Ovary (tissue), 10 donors: Measurements from ENCODE around the gene SPATA21. TPM values are rescaled to one million over a fixed set of nuclear protein-coding genes. Genes with fewer than 3 reads are reported as not detected.
"Not testable (repeated sequence)": the region's sequence is repeated elsewhere in the genome, so short reads cannot be mapped to it uniquely, and the experiment has no call there.

Experiments
- DNase-seq, 5 donors: peaks; one replicate each; pipeline ENCODE4 v3.0.0-alpha.2; 2019 to 2020
- H3K27ac ChIP-seq, 2 donors: fragments of 200-600 bp; one replicate each; pipeline versions ENCODE4 v1.5.1 to v1.8.0; 2019 to 2022
- H3K27me3 ChIP-seq: fragments of 200-600 bp; one replicate; pipeline ENCODE4 v1.8.0; 2022
- H3K36me3 ChIP-seq: fragments of 200-600 bp; sonication (generic); one replicate; pipeline ENCODE4 v1.5.1; 2019
- H3K4me1 ChIP-seq: one replicate; pipeline ENCODE4 v1.8.1; 2013; ENCODE audit warnings: mild to moderate bottlenecking, moderate library complexity; ENCODE audit not compliant: insufficient read depth
- H3K4me3 ChIP-seq: fragments of 200-600 bp; sonication (generic); one replicate; pipeline ENCODE4 v1.5.1; 2017
- H3K9me3 ChIP-seq, 2 donors: fragments of 200-600 bp in 1 of 2; sonication (generic) in 1 of 2; one replicate each; pipeline versions ENCODE4 v1.5.1 to v1.8.1; 2013 to 2019; ENCODE audit warnings: mild to moderate bottlenecking in 1 of 2, moderate library complexity in 1 of 2
- CTCF ChIP-seq, 3 donors: fragments of 450-650 bp in 2 of 3; fragments of 200-600 bp in 1 of 3; IDR thresholded peaks; one replicate each; pipeline versions ENCODE4 v1.5.1 to v1.8.0; 2016 to 2022; ENCODE audit warnings: antibody characterized with exemption in 3 of 3, mild to moderate bottlenecking in 1 of 3
- EP300 ChIP-seq: sonication (generic); formaldehyde crosslinking; IDR thresholded peaks from one replicate; pipeline ENCODE4 v1.6.1; 2017; ENCODE audit warnings: antibody characterized with exemption
- POLR2A ChIP-seq: fragments of 450-650 bp; IDR thresholded peaks from one replicate; pipeline ENCODE4 v1.6.1; 2017; ENCODE audit warnings: antibody characterized with exemption, mild to moderate bottlenecking, moderate library complexity
- WGBS, 3 donors: extraction: QIAGEN DNeasy Blood & Tissue Kit in 1 of 3; methylation state at CpG; one replicate each; pipeline versions ENCODE4 v1.1.5 to v1.1.7; 2013 to 2017; 5-methylcytosine and 5-hydroxymethylcytosine counted together
- intact Hi-C, 4 donors: fragments of 100-400 bp; cut with DNase I; formaldehyde crosslinking; loops; one replicate each; pipeline versions ENCODE4 v1.11.0 to v1.15.1; 2022 to 2023
- long read RNA-seq, 3 donors: library from polyadenylated mRNA in 2 of 3; unstranded in 2 of 3; transcript quantifications; one replicate each; pipeline ENCODE4 v2.0.0 and lab custom pipeline, GENCODE V29; 2021 to 2026
- polyA plus RNA-seq, 2 donors: library from polyadenylated mRNA; stranded (reverse); fragments of 200-250 nt in 1 of 2; fragments of 350-450 nt in 1 of 2; fragmentation: Illumina TruSeq in 1 of 2; extraction: RNeasy Lipid Tissue Mini Kit (QIAGEN cat#74804) in 1 of 2; gene quantifications; one replicate each; pipeline ENCODE4 v1.2.3, GENCODE V29; 2013 to 2014
- total RNA-seq, 7 donors: library from RNA; depleted of rRNA in 2 of 7; stranded (reverse); fragments of >200 nt in 2 of 7; fragmentation: NEBNext Ultra II Directional in 3 of 7; extraction: Animal tissue kit (Norgen Biotek cat#: 25700) in 3 of 7; gene quantifications; one replicate each; pipeline versions ENCODE4 v1.1.0 to v1.2.4, GENCODE V29; 2016 to 2023
- donor health status: DM: no; HTN: no; CAD: no; lungs with moderate emphysema.
- donor health status: DM: no; HTN: no; CAD: no.
- donor health status: Bipolar disorder and iron deficiency.
- donor health status: DM: yes; HTN: yes; CAD: no.
- donor health status: DM: no; HTN: no; CAD: no.
- donor health status: DM: yes; HTN: yes; CAD: no.

Gene SPATA21
- total RNA-seq (not detected), polyA plus RNA-seq (under 1 TPM in 1 of 2 donors, not detected in 1; 0.17 TPM)
- long read RNA-seq, donor 1, partial matches to known transcripts, result 0 of 3 reads
- long read RNA-seq, donor 1, other reads (novel, unspliced or antisense), result 3 of 3 reads
- long read RNA-seq, donor 2, partial matches to known transcripts, result 123 of 123 reads
- long read RNA-seq, donor 2, other reads (novel, unspliced or antisense), result 0 of 123 reads
- long read RNA-seq, donor 3, partial matches to known transcripts, result 0 of 4 reads
- long read RNA-seq, donor 3, other reads (novel, unspliced or antisense), result 4 of 4 reads

- H3K4me3 ChIP-seq, result no peak within 1 kb of the TSS
- peaks cover 2% of the 10 kb centered on the region for H3K4me1 ChIP-seq
- H3K27me3 ChIP-seq, result no peaks in the 10 kb centered on the region
- no peak for DNase-seq
- 67 to 76% (median 73%) methylated on average over 3 of the region's 3 CpGs for WGBS, 3 donors
- H3K36me3 ChIP-seq, result no peaks in the 10 kb centered on the region
- intact Hi-C loops, result no loop called here
- no peak within 1 kb of the TSS for H3K27ac ChIP-seq
- no peaks in the 10 kb centered on the region for H3K9me3 ChIP-seq
- TF ChIP-seq POLR2A (no peak), EP300 (no peak), CTCF (IDR thresholded peaks at IDR 0.05) (no peak)
These were observed at the start of gene SPATA21 for GRCh38 chr1:16436946-16437474. SPATA21 (minus strand) TSS chr1:16437424; CDS start chr1:16431371, 6,053 bp downstream.

GRCh38 chr1:16487011-16487410, 49.8 kb upstream of the SPATA21 start:
- H3K9me3 ChIP-seq, DNase-seq, H3K4me1 ChIP-seq, H3K4me3 ChIP-seq, H3K27me3 ChIP-seq, intact Hi-C loops, H3K36me3 ChIP-seq, H3K27ac ChIP-seq: not testable (repeated sequence)

- DNase-seq, H3K4me3 ChIP-seq, H3K9me3 ChIP-seq, H3K36me3 ChIP-seq, intact Hi-C loops, H3K4me1 ChIP-seq, H3K27me3 ChIP-seq, H3K27ac ChIP-seq: not testable (repeated sequence)
- WGBS, 3 donors, result 85 to 100% (median 94%) methylated on average over 2 to 8 of the region's 8 CpGs
These were observed 49.1 kb upstream of the SPATA21 start for GRCh38 chr1:16486316-16486715.

GRCh38 chr1:16484931-16485330, 47.7 kb upstream of the SPATA21 start:
- TF ChIP-seq POLR2A (no peak), CTCF (IDR thresholded peaks at IDR 0.05) (no peak), EP300 (no peak)
- Histone ChIP-seq H3K27me3 (no peaks in the 10 kb centered on the region), H3K36me3 (no peaks in the 10 kb centered on the region), H3K4me3 (no peak overlapping the region), H3K4me1 (no peaks in the 10 kb centered on the region), H3K9me3 (no peaks in the 10 kb centered on the region), H3K27ac (no peak overlapping the region)
- intact Hi-C loops, result no loop called here
- WGBS, 3 donors, result 57 to 78% (median 75%) methylated on average over 6 of the region's 6 CpGs
- DNase-seq, result no peak

GRCh38 chr1:16484501-16484835, 47.2 kb upstream of the SPATA21 start:
- intact Hi-C loops, result no loop called here
- no peak for TF ChIP-seq POLR2A
- H3K4me3 ChIP-seq, result no peak overlapping the region
- H3K27me3 ChIP-seq, result no peaks in the 10 kb centered on the region
- DNase-seq, result no peak
- no peaks in the 10 kb centered on the region for H3K4me1 ChIP-seq
- no peaks in the 10 kb centered on the region for H3K9me3 ChIP-seq
- WGBS, 3 donors, result 92 to 96% (median 95%) methylated on average over 8 of the region's 8 CpGs
- no peak overlapping the region for H3K27ac ChIP-seq
- H3K36me3 ChIP-seq, result no peaks in the 10 kb centered on the region

- H3K36me3 ChIP-seq, H3K4me3 ChIP-seq, H3K4me1 ChIP-seq, intact Hi-C loops, H3K27ac ChIP-seq, H3K9me3 ChIP-seq, DNase-seq, H3K27me3 ChIP-seq: not testable (repeated sequence)
- 78 to 83% (median 81%) methylated on average over 39 to 45 of the region's 45 CpGs for WGBS, 3 donors
These were observed 46.6 kb upstream of the SPATA21 start for GRCh38 chr1:16483639-16484500.

GRCh38 chr1:16483146-16483545, 45.9 kb upstream of the SPATA21 start:
- intact Hi-C loops, H3K9me3 ChIP-seq: not testable (repeated sequence)

More at GRCh38 chr1:16483146-16483545, 45.9 kb upstream of the SPATA21 start:
- WGBS, 3 donors, result 97% methylated on average over 26 of the region's 26 CpGs
- not testable (repeated sequence) for DNase-seq, H3K27ac ChIP-seq, H3K4me3 ChIP-seq, H3K27me3 ChIP-seq, H3K36me3 ChIP-seq, H3K4me1 ChIP-seq
